Ectodermal cell (in vitro differentiated cells): ENCODE measurements around the gene PXMP2.
"Not testable (repeated sequence)": the region's sequence is repeated elsewhere in the genome, so short reads cannot be mapped to it uniquely, and the experiment has no call there.

Experiments
- H3K27ac ChIP-seq: 2 replicates; pipeline ENCODE4 v1.7.0; 2013; ENCODE audit warnings: mild to moderate bottlenecking, low read depth, low read length; ENCODE audit not compliant: insufficient read depth, poor library complexity, severe bottlenecking
- H3K27me3 ChIP-seq: 2 replicates; pipeline ENCODE4 v1.7.0; 2013; ENCODE audit warnings: mild to moderate bottlenecking, low read length; ENCODE audit not compliant: insufficient read depth, control insufficient read depth, poor library complexity, severe bottlenecking
- H3K36me3 ChIP-seq: one replicate; pipeline ENCODE4 v1.7.0; 2013; ENCODE audit warnings: low read length; ENCODE audit not compliant: control insufficient read depth, insufficient read depth
- H3K4me1 ChIP-seq: one replicate; pipeline ENCODE4 v1.7.0; 2013; ENCODE audit warnings: low read length; ENCODE audit not compliant: control insufficient read depth, insufficient read depth
- H3K4me3 ChIP-seq: 2 replicates; pipeline ENCODE4 v1.7.0; 2013; ENCODE audit warnings: low read depth, low read length, control low read depth; ENCODE audit not compliant: insufficient read depth
- H3K9me3 ChIP-seq: 2 replicates; pipeline ENCODE4 v1.7.0; 2013; ENCODE audit warnings: mild to moderate bottlenecking, low read length, moderate library complexity; ENCODE audit not compliant: control insufficient read depth
- WGBS, 2 experiments: methylation state at CpG; one replicate each; pipeline ENCODE4 v1.1.7; 2013; ENCODE audit warnings: missing lambda C conversion rate in 2 of 2; 5-methylcytosine and 5-hydroxymethylcytosine counted together

Gene PXMP2

GRCh38 chr12:132694888-132695287, 7.5 kb downstream of the PXMP2 start:
- H3K9me3 ChIP-seq, H3K4me3 ChIP-seq, H3K4me1 ChIP-seq, H3K27me3 ChIP-seq, H3K27ac ChIP-seq: not testable (repeated sequence)
- 95 to 97% methylated on average over 3 of the region's 3 CpGs for WGBS, 2 experiments
- H3K36me3 ChIP-seq = peaks cover 16% of the 10 kb centered on the region

- H3K4me1 ChIP-seq = no peaks in the 10 kb centered on the region
- H3K27ac ChIP-seq = no peak overlapping the region
- no peaks in the 10 kb centered on the region for H3K9me3 ChIP-seq
- 96 to 97% methylated on average over 12 of the region's 12 CpGs for whole genome bisulfite sequencing, 2 experiments
- no peaks in the 10 kb centered on the region for H3K27me3 ChIP-seq
- H3K36me3 ChIP-seq = peaks cover 13% of the 10 kb centered on the region
- H3K4me3 ChIP-seq = no peak overlapping the region
These were observed 8.0 kb downstream of the PXMP2 start for GRCh38 chr12:132695431-132695830.

GRCh38 chr12:132698341-132698740, 11.0 kb downstream of the PXMP2 start:
- Histone ChIP-seq H3K4me3 (no peak overlapping the region), H3K4me1 (no peaks in the 10 kb centered on the region), H3K36me3 (peaks cover 14% of the 10 kb centered on the region), H3K9me3 (no peaks in the 10 kb centered on the region), H3K27ac (no peak overlapping the region), H3K27me3 (no peaks in the 10 kb centered on the region)
- WGBS, 2 experiments = 89 to 92% methylated on average over 4 of the region's 5 CpGs

- WGBS, 2 experiments = 92 to 93% methylated on average over 10 of the region's 10 CpGs
- H3K4me3 ChIP-seq = no peak overlapping the region
- H3K4me1 ChIP-seq = peaks cover 8% of the 10 kb centered on the region
- H3K27me3 ChIP-seq = no peaks in the 10 kb centered on the region
- peaks cover 14% of the 10 kb centered on the region for H3K36me3 ChIP-seq
- H3K27ac ChIP-seq = no peak overlapping the region
- H3K9me3 ChIP-seq = no peaks in the 10 kb centered on the region
These were observed 12.9 kb downstream of the PXMP2 start for GRCh38 chr12:132700212-132700822.

GRCh38 chr12:132702640-132703039, 15.3 kb downstream of the PXMP2 start:
- no peaks in the 10 kb centered on the region for H3K27me3 ChIP-seq
- 67 to 84% methylated on average over 2 to 4 of the region's 4 CpGs for WGBS, 2 experiments
- peaks cover 8% of the 10 kb centered on the region for H3K4me1 ChIP-seq
- H3K36me3 ChIP-seq = peaks cover 4% of the 10 kb centered on the region
- no peaks in the 10 kb centered on the region for H3K9me3 ChIP-seq
- no peak overlapping the region for H3K4me3 ChIP-seq
- H3K27ac ChIP-seq = no peak overlapping the region

DNA sequence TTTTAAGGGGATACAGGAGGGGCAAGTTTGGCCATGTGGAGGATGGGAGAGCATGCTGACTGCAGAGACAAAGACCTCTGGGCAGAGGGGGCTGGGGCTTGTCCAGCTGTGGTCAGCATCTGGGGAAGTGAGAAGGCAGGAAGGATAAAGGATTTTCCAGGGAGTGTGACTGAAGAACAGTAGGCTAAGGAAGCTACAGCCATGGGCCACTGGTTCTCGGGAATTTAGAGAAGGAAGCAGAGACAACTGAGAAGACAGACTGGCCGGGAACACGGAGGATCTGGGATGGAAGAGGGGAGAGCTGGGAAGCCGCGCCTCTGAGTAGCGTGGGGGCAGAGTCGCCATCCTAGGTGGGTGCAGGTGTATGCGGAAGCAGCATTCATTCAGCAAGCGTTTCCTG, 16.3 kb downstream of the PXMP2 start:
- Histone ChIP-seq H3K36me3 (peaks cover 4% of the 10 kb centered on the region), H3K9me3 (no peaks in the 10 kb centered on the region), H3K27me3 (no peaks in the 10 kb centered on the region), H3K4me1 (peaks cover 8% of the 10 kb centered on the region), H3K27ac (no peak overlapping the region), H3K4me3 (no peak overlapping the region)
- WGBS, 2 experiments = 93 to 94% methylated on average over 9 of the region's 9 CpGs

DNA sequence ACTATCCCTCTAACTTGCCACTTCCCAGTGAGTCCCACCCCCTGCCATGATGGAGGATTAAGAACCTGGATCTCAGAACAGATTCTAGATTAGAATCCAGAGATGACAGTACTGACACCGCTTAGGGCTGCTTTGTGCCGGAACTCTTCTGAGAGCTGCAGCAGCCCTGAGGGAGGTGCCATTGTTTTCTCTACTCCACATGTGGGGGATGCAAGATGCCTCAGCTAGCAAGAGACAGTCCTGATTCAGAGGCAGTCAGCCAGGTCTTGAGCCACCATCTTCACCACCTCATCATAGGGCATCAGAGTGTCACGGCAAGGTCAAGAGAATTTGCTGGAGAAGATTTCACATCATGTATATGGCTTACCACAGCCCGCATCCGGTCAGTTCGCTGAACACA, 19.9 kb downstream of the PXMP2 start:
- Histone ChIP-seq H3K9me3 (no peaks in the 10 kb centered on the region), H3K36me3 (no peaks in the 10 kb centered on the region), H3K27ac (no peak overlapping the region), H3K4me1 (peaks cover 8% of the 10 kb centered on the region), H3K4me3 (no peak overlapping the region), H3K27me3 (no peaks in the 10 kb centered on the region)
- WGBS, 2 experiments = 88 to 91% methylated on average over 6 of the region's 6 CpGs

DNA sequence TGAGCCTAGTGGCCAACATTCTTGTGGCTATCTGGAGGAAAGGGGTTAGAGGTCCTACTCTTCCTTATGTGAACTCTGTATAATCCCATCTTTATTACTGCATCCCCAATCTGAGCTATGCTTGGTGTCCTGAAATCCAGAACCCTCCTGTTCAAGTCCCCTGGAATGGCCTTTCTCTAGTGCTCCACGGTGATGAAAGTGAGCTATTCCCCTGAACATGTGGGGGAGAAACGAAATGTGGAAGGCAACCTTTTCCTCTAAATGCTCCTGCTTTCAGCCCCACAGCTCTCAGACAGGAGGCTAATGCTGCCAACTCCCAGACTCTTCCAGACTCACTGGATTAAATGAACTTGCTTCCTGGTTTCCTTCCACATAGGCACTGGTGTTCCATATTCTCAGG, 20.8 kb downstream of the PXMP2 start:
- Histone ChIP-seq H3K27me3 (no peaks in the 10 kb centered on the region), H3K36me3 (no peaks in the 10 kb centered on the region), H3K9me3 (no peaks in the 10 kb centered on the region), H3K4me1 (peaks cover 8% of the 10 kb centered on the region), H3K27ac (no peak overlapping the region), H3K4me3 (no peak overlapping the region)
- 93% methylated on average over 2 of the region's 2 CpGs for WGBS, 2 experiments

DNA sequence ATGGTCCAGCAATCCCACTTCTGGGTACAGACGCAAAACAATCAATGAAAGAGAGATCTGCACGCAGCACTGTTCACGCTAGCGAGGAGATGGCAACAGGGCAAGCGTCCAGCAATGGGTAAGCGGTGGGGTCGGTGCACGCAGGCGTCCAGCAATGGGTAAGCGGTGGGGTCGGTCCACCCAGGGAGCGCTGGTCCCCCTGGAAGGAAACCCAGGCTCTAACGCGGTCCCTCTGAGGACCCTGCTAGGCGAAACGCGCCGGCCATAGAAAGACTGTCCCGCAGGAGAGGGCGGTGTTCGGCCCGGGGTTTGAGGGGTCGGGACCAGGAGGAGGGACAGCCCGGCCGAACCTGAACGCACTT, 22.6 kb downstream of the PXMP2 start:
- H3K4me1 ChIP-seq = no peaks in the 10 kb centered on the region
- H3K4me3 ChIP-seq = peak overlapping the region; percentile 73
- no peaks in the 10 kb centered on the region for H3K27me3 ChIP-seq
- H3K36me3 ChIP-seq = peaks cover 5% of the 10 kb centered on the region
- 4 to 5% methylated on average over 26 of the region's 26 CpGs for WGBS, 2 experiments
- H3K27ac ChIP-seq = peak overlapping the region; percentile 11
- H3K9me3 ChIP-seq = no peaks in the 10 kb centered on the region

DNA sequence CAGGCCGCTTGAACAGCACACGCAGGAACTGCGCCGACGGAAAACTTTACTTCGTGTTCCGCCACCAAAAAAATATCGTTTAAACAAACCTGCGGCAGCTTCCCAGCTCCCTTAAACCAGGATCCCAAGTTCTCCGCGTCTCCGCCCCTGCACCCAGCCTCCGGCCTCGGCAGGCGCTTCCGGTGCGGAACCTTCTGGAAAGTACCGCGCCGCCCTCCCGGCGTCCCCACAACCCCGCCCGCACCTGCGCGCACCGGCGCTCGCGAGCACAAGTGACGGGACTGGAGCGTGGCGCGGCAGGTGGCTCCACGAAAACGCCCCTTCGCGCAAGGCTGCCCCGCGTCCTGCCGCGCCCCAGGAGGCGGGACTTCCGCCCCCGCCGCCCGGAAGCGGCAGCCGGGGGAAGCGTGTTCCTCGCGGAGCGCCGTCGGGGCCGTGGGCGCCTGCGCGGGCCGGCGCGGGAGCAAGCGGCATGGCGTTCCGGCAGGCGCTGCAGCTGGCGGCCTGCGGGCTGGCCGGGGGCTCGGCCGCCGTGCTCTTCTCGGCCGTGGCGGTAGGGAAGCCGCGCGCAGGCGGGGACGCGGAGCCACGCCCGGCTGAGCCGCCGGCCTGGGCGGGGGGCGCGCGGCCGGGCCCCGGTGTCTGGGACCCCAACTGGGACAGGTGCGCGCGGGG, 23.2 kb downstream of the PXMP2 start, which contains the start of gene PGAM5:
PGAM5 (plus strand) TSS at position 438 of the 675 bp plus-strand sequence; CDS start at position 473, 35 bp downstream.
- no peaks in the 10 kb centered on the region for H3K4me1 ChIP-seq
- peaks cover 6% of the 10 kb centered on the region for H3K36me3 ChIP-seq
- H3K9me3 ChIP-seq = no peaks in the 10 kb centered on the region
- peak within 1 kb of the TSS; percentile 11 for H3K27ac ChIP-seq
- WGBS, 2 experiments = 0% methylated on average over 94 of the region's 94 CpGs
- no peaks in the 10 kb centered on the region for H3K27me3 ChIP-seq
- H3K4me3 ChIP-seq = peak within 1 kb of the TSS; percentile 73
